GM12878 (cell line): Measurements from ENCODE around the gene BCL2L13. TPM values are rescaled to one million over a fixed set of nuclear protein-coding genes. Genes with fewer than 3 reads are reported as not detected.

Experiments used
- ATAC-seq: fragments of 200-7000 bp; cut with Tn5 transposase; 3 replicates; pipeline ENCODE4 v1.9.1; 2020; ENCODE audit warnings: mild to moderate bottlenecking, moderate library complexity
- BruUV-seq: library from RNA; stranded (reverse); fragments of 400-500 nt; replicated peaks from 2 replicates; lab custom pipeline; 2021; lab: Mats Ljungman, UMichigan
- CTCF ChIA-PET: fragments of 300-600 bp; sonication (Branson Sonifier 250); formaldehyde crosslinking; extraction: SDS; loops from one replicate; lab custom pipeline; 2021; ENCODE audit warnings: inconsistent platforms; lab: Yijun Ruan, JAX
- POLR2A ChIA-PET: fragments of 350-600 bp; formaldehyde crosslinking; extraction: SDS; loops from one replicate; lab custom pipeline; 2021; ENCODE audit warnings: inconsistent platforms; lab: Charles Lee
- RAD21 ChIA-PET: fragments of 300-600 bp; sonication (Branson Sonifier 250); formaldehyde crosslinking; loops from one replicate; lab custom pipeline; 2023; ENCODE audit warnings: antibody characterized with exemption; ENCODE audit not compliant: unreplicated experiment; lab: Charles Lee
- SMC1A ChIA-PET: fragments of 300-600 bp; sonication (Branson Sonifier 250); formaldehyde crosslinking; loops from one replicate; lab custom pipeline; 2023; ENCODE audit not compliant: unreplicated experiment, uncharacterized antibody; lab: Charles Lee
- DNase-seq: peaks from one replicate; pipeline ENCODE4 v3.0.0-alpha.2; 2011; ENCODE audit warnings: low read depth, low spot score
- FAIRE-seq: peaks from 3 replicates; lab custom pipeline; 2011; peaks lifted over from hg19 to GRCh38; lab: Jason Lieb, UNC
- H2AFZ ChIP-seq: 2 replicates; pipeline ENCODE4 v1.6.0; 2011; ENCODE audit warnings: low read depth, low read length, control low read depth; ENCODE audit not compliant: control insufficient read depth
- H3K27ac ChIP-seq: 2 replicates; pipeline ENCODE4 v1.5.1; 2011; ENCODE audit warnings: control low read depth; ENCODE audit not compliant: control insufficient read depth, insufficient read depth
- H3K27me3 ChIP-seq, 2 experiments: replicated peaks in 1 of 2; 2 replicates each; pipeline versions ENCODE4 v1.6.0 to v1.6.1; 2011; ENCODE audit warnings: low read length in 1 of 2; ENCODE audit not compliant: control insufficient read depth in 2 of 2, insufficient read depth in 2 of 2
- H3K36me3 ChIP-seq, 2 experiments: 2 replicates each; pipeline ENCODE4 v1.5.1; 2011; ENCODE audit warnings: low read length in 1 of 2; ENCODE audit not compliant: control insufficient read depth in 2 of 2, insufficient read depth in 2 of 2
- H3K4me1 ChIP-seq: 2 replicates; pipeline ENCODE4 v1.6.1; 2011; ENCODE audit warnings: mild to moderate bottlenecking, low read length, moderate library complexity, mixed read lengths; ENCODE audit not compliant: control insufficient read depth, insufficient read depth
- H3K4me2 ChIP-seq: 2 replicates; pipeline ENCODE4 v1.6.0; 2011; ENCODE audit warnings: control low read depth; ENCODE audit not compliant: control insufficient read depth, insufficient read depth
- H3K4me3 ChIP-seq: fragments of 200-600 bp; sonication (generic); 2 replicates; pipeline ENCODE4 v1.5.1; 2016
- H3K79me2 ChIP-seq: 2 replicates; pipeline ENCODE4 v1.6.0; 2011; ENCODE audit warnings: low read length; ENCODE audit not compliant: control insufficient read depth, insufficient read depth
- H3K9ac ChIP-seq: 2 replicates; pipeline ENCODE4 v1.8.0; 2011; ENCODE audit warnings: low read length, control low read depth, mixed read lengths; ENCODE audit not compliant: control insufficient read depth, insufficient read depth
- H3K9me3 ChIP-seq: replicated peaks from 3 replicates; pipeline ENCODE4 v1.5.1; 2011; ENCODE audit warnings: mild to moderate bottlenecking, low read length; ENCODE audit not compliant: control insufficient read depth, insufficient read depth
- H4K20me1 ChIP-seq: 2 replicates; pipeline ENCODE4 v1.6.0; 2011; ENCODE audit not compliant: control insufficient read depth, insufficient read depth
- EGR1 ChIP-seq, 2 experiments: IDR thresholded peaks; 1 replicate in 1 of 2; 2 replicates in 1 of 2; pipeline ENCODE4 v1.6.1; 2011 to 2012; ENCODE audit warnings: low read depth in 2 of 2, low read length in 2 of 2, borderline replicate concordance in 1 of 2, mild to moderate bottlenecking in 1 of 2, moderate library complexity in 1 of 2
- HCFC1 ChIP-seq: fragments of 150-350 bp; IDR thresholded peaks from 2 replicates; pipeline ENCODE4 v1.6.1; 2014; ENCODE audit warnings: low read length
- KAT2A ChIP-seq: conservative IDR thresholded peaks from 2 replicates; pipeline ENCODE4 v1.6.1; 2011; ENCODE audit warnings: low read depth, low read length; ENCODE audit not compliant: control insufficient read depth
- NR2C2 ChIP-seq: IDR thresholded peaks from 2 replicates; pipeline ENCODE4 v1.6.1; 2011; ENCODE audit warnings: borderline replicate concordance, low read depth; ENCODE audit not compliant: control insufficient read depth, insufficient read length
- ZZZ3 ChIP-seq: IDR thresholded peaks from 2 replicates; pipeline ENCODE4 v1.6.1; 2011; ENCODE audit warnings: low read depth; ENCODE audit not compliant: control insufficient read depth, insufficient read length
- WGBS: methylation state at CpG from one replicate; pipeline ENCODE4 v1.1.6; 2016; ENCODE audit warnings: low lambda C conversion rate; ENCODE audit not compliant: insufficient replicate concordance, insufficient coverage; ENCODE audit errors: missing lambda C conversion rate; 5-methylcytosine and 5-hydroxymethylcytosine counted together
- in situ Hi-C: fragments of 300-500 bp; cut with MboI; formaldehyde crosslinking; loops from 9 replicates; pipeline ENCODE4 v1.14.3; 2018; ENCODE audit warnings: mixed read lengths
- intact Hi-C: fragments of 100-400 bp; cut with micrococcal nuclease; formaldehyde crosslinking; loops from one replicate; pipeline ENCODE4 v1.14.2; 2022; ENCODE audit not compliant: unreplicated experiment
- polyA plus RNA-seq, 11 experiments: library from polyadenylated mRNA; depleted of rRNA in 4 of 11; unstranded in 6 of 11; stranded (reverse) in 5 of 11; fragments of >200 nt; fragmentation: Nextera tagmentation in 4 of 11; fragmentation: Illumina TruSeq in 1 of 11; extraction: Ambion mirVana in 4 of 11; extraction: Trizol in 1 of 11; gene quantifications; 1 replicate in 1 of 11; 2 replicates in 10 of 11; pipeline versions ENCODE4 v1.2.1 to v1.2.3, GENCODE V29; 2011 to 2016; ENCODE audit warnings: inconsistent platforms in 2 of 11, missing spikeins in 2 of 11, low read depth in 1 of 11
- total RNA-seq, 4 experiments: library from RNA; depleted of rRNA in 3 of 4; stranded (reverse); fragments of >200 nt in 3 of 4; fragmentation: Illumina TruSeq in 1 of 4; extraction: Trizol in 1 of 4; gene quantifications; 2 replicates each; pipeline versions ENCODE4 v1.2.1 to v1.2.3, GENCODE V29; 2013 to 2021
- TF ChIP-seq, protein P1 (sequence below), 3 experiments: IDR thresholded peaks in 2 of 3; conservative IDR thresholded peaks in 1 of 3; 2 replicates each; pipeline ENCODE4 v1.5.1; 2011; ENCODE audit warnings: low read depth in 3 of 3, low read length in 3 of 3, mild to moderate bottlenecking in 3 of 3, control low read depth in 2 of 3, moderate library complexity in 2 of 3, inconsistent platforms in 1 of 3, mixed read lengths in 1 of 3; ENCODE audit not compliant: control insufficient read depth in 2 of 3, insufficient read depth in 1 of 3; ENCODE audit errors: extremely low read depth in 1 of 3
- TF ChIP-seq, protein P2 (sequence below): fragments of 450-650 bp; IDR thresholded peaks from 2 replicates; pipeline ENCODE4 v1.6.1; 2017; ENCODE audit warnings: mild to moderate bottlenecking, low read depth, inconsistent platforms; ENCODE audit not compliant: poor library complexity, severe bottlenecking
- TF ChIP-seq, protein P3 (sequence below): fragments of 450-650 bp; IDR thresholded peaks from 2 replicates; pipeline ENCODE4 v1.6.1; 2016; ENCODE audit warnings: mild to moderate bottlenecking
- TF ChIP-seq, protein P4 (sequence below): fragments of 450-650 bp; IDR thresholded peaks from 2 replicates; pipeline ENCODE4 v1.6.1; 2017; ENCODE audit warnings: mild to moderate bottlenecking, moderate library complexity

BCL2L13 gene
- total and polyA plus RNA-seq, 10 of the 15 experiments (the other 5 are each of a cell fraction or from before 2014, with no cell fraction given) = 18.6 to 30.6 (median 28.2) TPM

DNA sequence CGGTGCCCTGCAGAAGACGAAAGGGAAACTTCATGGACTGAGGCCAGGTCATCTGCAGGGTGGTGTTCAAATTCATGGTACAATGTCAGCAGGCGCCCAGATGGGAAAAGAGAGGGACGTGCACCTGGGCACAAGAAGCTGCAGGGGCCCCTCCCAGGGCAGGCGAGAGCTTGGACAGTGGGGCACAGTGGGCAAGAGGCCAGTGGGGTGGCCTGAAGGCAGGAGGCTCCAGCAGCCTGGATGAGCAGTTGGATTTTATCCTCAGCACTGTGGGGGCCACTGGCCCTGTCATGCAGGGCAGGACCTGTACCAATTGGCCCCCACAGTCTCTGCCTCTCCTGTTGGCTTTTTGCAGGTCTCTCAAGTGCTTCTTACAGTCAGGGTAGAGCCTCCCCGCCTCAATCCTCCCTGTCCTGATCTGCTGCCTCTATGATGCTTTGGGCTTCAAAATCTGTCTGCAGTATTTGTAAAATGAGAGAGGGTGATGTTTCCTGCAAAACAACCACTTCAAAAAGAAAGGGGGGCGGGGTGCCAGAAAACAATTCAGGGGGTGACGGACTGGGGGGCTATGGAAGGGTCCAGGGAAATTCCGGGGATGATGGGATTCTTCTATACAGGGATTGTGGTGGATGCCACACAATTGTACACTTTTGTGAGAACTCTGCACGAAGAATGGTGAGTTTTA lies 137.4 kb downstream of the BCL2L13 start:
- H3K9me3 ChIP-seq = no peaks in the 10 kb centered on the region; the same call in 2 of the 3 replicates
- RAD21 ChIA-PET = interaction anchor here (1.3 to 4.5 kb wide), 2 partner anchors 9 to 23 kb away, joined by 3 to 77 read pairs; no protein-coding TSS in a partner anchor
- in situ Hi-C loops = no loop called here
- peaks cover 1% of the 10 kb centered on the region; the same call in 1 of the 2 replicates for H4K20me1 ChIP-seq
- H3K4me2 ChIP-seq = no peak overlapping the region
- H3K9ac ChIP-seq = no peak overlapping the region
- CTCF ChIA-PET = interaction anchor here (6.4 kb wide), 1 partner anchor 22 kb away, joined by 70 read pairs; no protein-coding TSS in a partner anchor
- no peak overlapping the region for H2AFZ ChIP-seq
- intact Hi-C loops = loop anchor here (5.0 to 10.0 kb wide), 2 partner anchors 149 to 219 kb away; partner anchors contain the start of gene ATP6V1E1
- peaks cover 0 to under 1% of the 10 kb centered on the region in 2 experiments; a peak in 1 of 4 replicates for H3K36me3 ChIP-seq
- no peaks in the 10 kb centered on the region for H3K27me3 ChIP-seq
- ATAC-seq (no peak), DNase-seq (no peak), FAIRE-seq (no peak)
- no peak overlapping the region for H3K4me3 ChIP-seq
- peaks cover 63% of the 10 kb centered on the region for H3K79me2 ChIP-seq
- 81% methylated on average over 10 of the region's 10 CpGs for WGBS
- no TSS peak for BruUV-seq
- SMC1A ChIA-PET = no interaction called here
- H3K4me1 ChIP-seq = peaks cover 49% of the 10 kb centered on the region
- H3K27ac ChIP-seq = no peak overlapping the region
- POLR2A ChIA-PET = interaction anchor here (0.9 to 6.7 kb wide), 3 partner anchors 9 to 23 kb away, joined by 3 to 85 read pairs (median 6); no protein-coding TSS in a partner anchor
- TF ChIP-seq, protein P1, sequence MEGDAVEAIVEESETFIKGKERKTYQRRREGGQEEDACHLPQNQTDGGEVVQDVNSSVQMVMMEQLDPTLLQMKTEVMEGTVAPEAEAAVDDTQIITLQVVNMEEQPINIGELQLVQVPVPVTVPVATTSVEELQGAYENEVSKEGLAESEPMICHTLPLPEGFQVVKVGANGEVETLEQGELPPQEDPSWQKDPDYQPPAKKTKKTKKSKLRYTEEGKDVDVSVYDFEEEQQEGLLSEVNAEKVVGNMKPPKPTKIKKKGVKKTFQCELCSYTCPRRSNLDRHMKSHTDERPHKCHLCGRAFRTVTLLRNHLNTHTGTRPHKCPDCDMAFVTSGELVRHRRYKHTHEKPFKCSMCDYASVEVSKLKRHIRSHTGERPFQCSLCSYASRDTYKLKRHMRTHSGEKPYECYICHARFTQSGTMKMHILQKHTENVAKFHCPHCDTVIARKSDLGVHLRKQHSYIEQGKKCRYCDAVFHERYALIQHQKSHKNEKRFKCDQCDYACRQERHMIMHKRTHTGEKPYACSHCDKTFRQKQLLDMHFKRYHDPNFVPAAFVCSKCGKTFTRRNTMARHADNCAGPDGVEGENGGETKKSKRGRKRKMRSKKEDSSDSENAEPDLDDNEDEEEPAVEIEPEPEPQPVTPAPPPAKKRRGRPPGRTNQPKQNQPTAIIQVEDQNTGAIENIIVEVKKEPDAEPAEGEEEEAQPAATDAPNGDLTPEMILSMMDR (IDR thresholded peaks at IDR 0.05 in 2 of 3, conservative IDR thresholded peaks at IDR 0.05 in 1 of 3; ENCODE audit: control insufficient read depth in 2 of 3, extremely low read depth in 1 of 3, insufficient read depth in 1 of 3, low read depth in 3 of 3, low read length in 3 of 3) = no peak
- TF ChIP-seq, protein P2, sequence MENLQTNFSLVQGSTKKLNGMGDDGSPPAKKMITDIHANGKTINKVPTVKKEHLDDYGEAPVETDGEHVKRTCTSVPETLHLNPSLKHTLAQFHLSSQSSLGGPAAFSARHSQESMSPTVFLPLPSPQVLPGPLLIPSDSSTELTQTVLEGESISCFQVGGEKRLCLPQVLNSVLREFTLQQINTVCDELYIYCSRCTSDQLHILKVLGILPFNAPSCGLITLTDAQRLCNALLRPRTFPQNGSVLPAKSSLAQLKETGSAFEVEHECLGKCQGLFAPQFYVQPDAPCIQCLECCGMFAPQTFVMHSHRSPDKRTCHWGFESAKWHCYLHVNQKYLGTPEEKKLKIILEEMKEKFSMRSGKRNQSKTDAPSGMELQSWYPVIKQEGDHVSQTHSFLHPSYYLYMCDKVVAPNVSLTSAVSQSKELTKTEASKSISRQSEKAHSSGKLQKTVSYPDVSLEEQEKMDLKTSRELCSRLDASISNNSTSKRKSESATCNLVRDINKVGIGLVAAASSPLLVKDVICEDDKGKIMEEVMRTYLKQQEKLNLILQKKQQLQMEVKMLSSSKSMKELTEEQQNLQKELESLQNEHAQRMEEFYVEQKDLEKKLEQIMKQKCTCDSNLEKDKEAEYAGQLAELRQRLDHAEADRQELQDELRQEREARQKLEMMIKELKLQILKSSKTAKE = no peak
- TF ChIP-seq KAT2A (no peak), ZZZ3 (no peak), EGR1 (IDR thresholded peaks at IDR 0.05; ENCODE audit: borderline replicate concordance in 1 of 2, low read depth in 2 of 2, low read length in 2 of 2) (no peak), NR2C2 (no peak), HCFC1 (no peak)
- TF ChIP-seq, protein P3, sequence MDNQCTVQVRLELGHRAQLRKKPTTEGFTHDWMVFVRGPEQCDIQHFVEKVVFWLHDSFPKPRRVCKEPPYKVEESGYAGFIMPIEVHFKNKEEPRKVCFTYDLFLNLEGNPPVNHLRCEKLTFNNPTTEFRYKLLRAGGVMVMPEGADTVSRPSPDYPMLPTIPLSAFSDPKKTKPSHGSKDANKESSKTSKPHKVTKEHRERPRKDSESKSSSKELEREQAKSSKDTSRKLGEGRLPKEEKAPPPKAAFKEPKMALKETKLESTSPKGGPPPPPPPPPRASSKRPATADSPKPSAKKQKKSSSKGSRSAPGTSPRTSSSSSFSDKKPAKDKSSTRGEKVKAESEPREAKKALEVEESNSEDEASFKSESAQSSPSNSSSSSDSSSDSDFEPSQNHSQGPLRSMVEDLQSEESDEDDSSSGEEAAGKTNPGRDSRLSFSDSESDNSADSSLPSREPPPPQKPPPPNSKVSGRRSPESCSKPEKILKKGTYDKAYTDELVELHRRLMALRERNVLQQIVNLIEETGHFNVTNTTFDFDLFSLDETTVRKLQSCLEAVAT = no peak
- TF ChIP-seq, protein P4, sequence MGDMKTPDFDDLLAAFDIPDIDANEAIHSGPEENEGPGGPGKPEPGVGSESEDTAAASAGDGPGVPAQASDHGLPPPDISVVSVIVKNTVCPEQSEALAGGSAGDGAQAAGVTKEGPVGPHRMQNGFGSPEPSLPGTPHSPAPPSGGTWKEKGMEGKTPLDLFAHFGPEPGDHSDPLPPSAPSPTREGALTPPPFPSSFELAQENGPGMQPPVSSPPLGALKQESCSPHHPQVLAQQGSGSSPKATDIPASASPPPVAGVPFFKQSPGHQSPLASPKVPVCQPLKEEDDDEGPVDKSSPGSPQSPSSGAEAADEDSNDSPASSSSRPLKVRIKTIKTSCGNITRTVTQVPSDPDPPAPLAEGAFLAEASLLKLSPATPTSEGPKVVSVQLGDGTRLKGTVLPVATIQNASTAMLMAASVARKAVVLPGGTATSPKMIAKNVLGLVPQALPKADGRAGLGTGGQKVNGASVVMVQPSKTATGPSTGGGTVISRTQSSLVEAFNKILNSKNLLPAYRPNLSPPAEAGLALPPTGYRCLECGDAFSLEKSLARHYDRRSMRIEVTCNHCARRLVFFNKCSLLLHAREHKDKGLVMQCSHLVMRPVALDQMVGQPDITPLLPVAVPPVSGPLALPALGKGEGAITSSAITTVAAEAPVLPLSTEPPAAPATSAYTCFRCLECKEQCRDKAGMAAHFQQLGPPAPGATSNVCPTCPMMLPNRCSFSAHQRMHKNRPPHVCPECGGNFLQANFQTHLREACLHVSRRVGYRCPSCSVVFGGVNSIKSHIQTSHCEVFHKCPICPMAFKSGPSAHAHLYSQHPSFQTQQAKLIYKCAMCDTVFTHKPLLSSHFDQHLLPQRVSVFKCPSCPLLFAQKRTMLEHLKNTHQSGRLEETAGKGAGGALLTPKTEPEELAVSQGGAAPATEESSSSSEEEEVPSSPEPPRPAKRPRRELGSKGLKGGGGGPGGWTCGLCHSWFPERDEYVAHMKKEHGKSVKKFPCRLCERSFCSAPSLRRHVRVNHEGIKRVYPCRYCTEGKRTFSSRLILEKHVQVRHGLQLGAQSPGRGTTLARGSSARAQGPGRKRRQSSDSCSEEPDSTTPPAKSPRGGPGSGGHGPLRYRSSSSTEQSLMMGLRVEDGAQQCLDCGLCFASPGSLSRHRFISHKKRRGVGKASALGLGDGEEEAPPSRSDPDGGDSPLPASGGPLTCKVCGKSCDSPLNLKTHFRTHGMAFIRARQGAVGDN = no peak
